ENCODE measurements around the gene DCHS1. TPM values are rescaled to one million over a fixed set of nuclear protein-coding genes. Genes with fewer than 3 reads are reported as not detected.
A peak's percentile ranks its signal among the peaks of the same experiment; 100 is the strongest.

DCHS1 gene
- total and polyA plus RNA-seq, 8 donors: 0.76 to 22.8 (median 13.2) TPM

DNA sequence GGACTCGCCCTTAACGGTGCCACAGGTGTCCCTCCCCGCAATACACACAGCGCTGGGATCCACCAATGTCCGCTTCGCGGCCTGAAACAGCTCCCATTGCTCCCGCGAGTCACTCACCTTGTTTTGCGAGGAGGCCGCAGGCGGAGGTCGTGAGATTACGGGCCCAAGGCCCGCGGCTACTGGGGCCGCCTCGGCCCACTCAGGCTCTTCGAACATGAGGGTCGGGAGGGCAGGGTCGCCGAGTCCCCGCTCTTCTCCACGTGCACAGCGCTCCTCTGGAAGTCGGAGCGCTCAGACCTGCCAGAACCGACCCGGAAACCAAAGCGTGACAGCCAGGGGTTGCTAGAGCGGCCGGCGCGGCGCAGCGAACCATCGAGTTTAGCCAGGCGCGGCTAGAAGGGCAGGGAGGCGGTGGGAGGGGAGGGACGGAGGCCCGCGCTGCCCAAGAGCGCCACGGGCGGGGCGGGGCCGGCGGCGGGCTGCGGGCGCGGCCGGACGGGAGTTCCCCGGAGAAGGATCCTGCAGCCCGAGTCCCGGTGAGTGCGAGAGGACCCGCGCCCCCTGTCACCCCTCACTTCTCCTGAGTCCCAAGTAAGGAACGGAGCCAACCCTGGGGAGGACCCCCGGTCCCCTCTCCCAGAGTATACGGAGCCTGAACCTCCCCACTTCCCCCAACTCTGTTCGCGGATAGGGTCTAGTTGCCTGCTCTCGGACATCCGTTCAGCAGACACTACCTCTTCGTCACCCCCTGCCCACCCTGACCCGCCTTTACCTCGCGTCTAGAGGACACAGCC lies 52.1 kb downstream of the DCHS1 start, which contains the start of the genes ILK and RRP8:
ILK (plus strand) TSS at position 488 of the 794 bp plus-strand sequence. CDS start 498 bp downstream, outside the sequence.
RRP8 (minus strand) TSS at position 330 of the 794 bp plus-strand sequence; CDS start at position 216, 114 bp downstream.
- H3K9me3 ChIP-seq: no peaks in the 10 kb centered on the region
- H3K4me3 ChIP-seq: peak within 1 kb of the TSS; percentile 73 to 96 (median 92)
- peak; percentile 94 to 98 for DNase-seq
- intact Hi-C loops (cut with DNase I; ENCODE audit: low total_unique reads): loop anchor here (10.0 kb wide), 1 partner anchor 81 kb away; the partner anchor contains the start of gene MRPL17
- peak within 1 kb of the TSS; percentile 94 to 100 (median 99) for H3K27ac ChIP-seq
- no peaks in the 10 kb centered on the region for H3K27me3 ChIP-seq
- peaks cover 53 to 86% (median 80%) of the 10 kb centered on the region in 4 donors for H3K4me1 ChIP-seq
- H3K36me3 ChIP-seq: peaks cover 31 to 45% (median 42%) of the 10 kb centered on the region in 4 donors
- TF ChIP-seq POLR2A (IDR thresholded peaks at IDR 0.05) (no peak), POLR2AphosphoS5 (IDR thresholded peaks at IDR 0.05) (peak; percentile 67 to 90 (median 87)), CTCF (IDR thresholded peaks at IDR 0.05) (peak in 3 of 7 experiments; percentile 11 to 39 (median 29))
- 0 to 1% (median 0%) methylated on average over 43 to 72 of the region's 72 CpGs for whole genome bisulfite sequencing, 5 donors

DNA sequence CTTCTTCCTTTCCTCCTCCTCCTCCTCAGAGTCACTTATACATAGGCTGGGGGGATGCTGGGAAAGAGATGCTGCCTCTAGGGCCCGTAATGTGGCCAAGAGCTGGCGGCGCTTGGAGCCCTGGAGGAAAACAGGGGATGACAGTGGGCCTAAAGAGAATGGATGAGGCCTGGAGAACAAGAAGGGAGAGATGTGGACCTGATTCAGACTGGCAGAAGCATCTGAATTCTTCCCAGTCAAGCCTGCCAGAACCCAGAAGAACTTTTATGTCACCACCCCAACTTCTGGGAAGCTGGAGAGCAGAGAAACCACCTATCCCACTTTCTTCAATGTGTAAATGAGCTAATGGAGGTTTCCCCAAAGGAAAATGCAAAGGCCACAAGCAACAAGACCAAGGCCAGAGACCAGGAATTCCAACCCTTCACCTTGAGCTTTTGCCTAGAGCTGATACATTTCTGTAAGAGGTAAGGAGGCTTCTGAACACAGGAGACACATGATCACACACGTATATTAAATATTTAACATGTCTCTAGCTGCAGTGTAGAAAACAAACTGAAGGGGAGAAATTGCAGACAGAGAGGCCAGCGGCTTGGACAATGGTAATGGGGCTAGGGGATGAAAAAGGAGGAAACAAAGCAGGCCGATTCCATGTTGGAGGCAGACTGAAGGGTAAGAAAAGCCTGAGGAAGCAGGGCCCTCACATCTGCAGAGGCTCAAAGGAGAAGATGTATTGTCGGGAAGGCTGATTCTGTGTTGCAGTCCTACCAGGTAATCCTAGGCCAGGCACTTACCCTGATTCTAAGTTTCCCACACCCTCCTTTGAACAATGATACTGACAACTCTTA lies 53.3 kb downstream of the DCHS1 start:
- H3K27me3 ChIP-seq: no peaks in the 10 kb centered on the region
- 46 to 54% (median 47%) methylated on average over 7 of the region's 7 CpGs for WGBS, 5 donors
- peak in 1 of 2 donors; percentile 16 for DNase-seq
- H3K36me3 ChIP-seq: peaks cover 28 to 45% (median 41%) of the 10 kb centered on the region in 4 donors
- H3K27ac ChIP-seq: peak overlapping the region in 3 of 5 donors; percentile 99 to 100 (median 99)
- H3K4me1 ChIP-seq: peaks cover 41 to 86% (median 76%) of the 10 kb centered on the region in 4 donors
- TF ChIP-seq CTCF (IDR thresholded peaks at IDR 0.05) (no peak), POLR2AphosphoS5 (IDR thresholded peaks at IDR 0.05) (no peak), POLR2A (IDR thresholded peaks at IDR 0.05) (no peak), EP300 (IDR thresholded peaks at IDR 0.05) (no peak)
- peak overlapping the region; percentile 73 to 96 (median 92) for H3K4me3 ChIP-seq
- intact Hi-C loops (cut with DNase I; ENCODE audit: low total_unique reads): loop anchor here (10.0 kb wide), 1 partner anchor 82 kb away; the partner anchor contains the start of gene MRPL17
- H3K9me3 ChIP-seq: no peaks in the 10 kb centered on the region

- intact Hi-C loops (cut with DNase I; ENCODE audit: low total_unique reads): loop anchor here (10.0 kb wide), 1 partner anchor 84 kb away; the partner anchor contains the start of gene MRPL17
- TF ChIP-seq POLR2A (IDR thresholded peaks at IDR 0.05): no peak
- no peak for TF ChIP-seq CTCF (IDR thresholded peaks at IDR 0.05)
- no peak for TF ChIP-seq POLR2AphosphoS5 (IDR thresholded peaks at IDR 0.05)
- TF ChIP-seq EP300 (IDR thresholded peaks at IDR 0.05): no peak
- peaks cover 33 to 58% (median 51%) of the 10 kb centered on the region in 4 donors for H3K36me3 ChIP-seq
- H3K27ac ChIP-seq: no peak overlapping the region
- no peak for DNase-seq
- H3K4me3 ChIP-seq: no peak overlapping the region
- H3K9me3 ChIP-seq: no peaks in the 10 kb centered on the region
- peaks cover 28 to 85% (median 69%) of the 10 kb centered on the region in 4 donors for H3K4me1 ChIP-seq
- H3K27me3 ChIP-seq: no peaks in the 10 kb centered on the region
- WGBS, 5 donors: 95 to 100% (median 97%) methylated on average over 6 to 13 of the region's 13 CpGs
Measured at GRCh38 chr11:6601041-6601461, 54.6 kb downstream of the DCHS1 start.
